HepG2 (cell line): ENCODE results near the gene AGT. TPM values are rescaled to one million over a fixed set of nuclear protein-coding genes. Genes with fewer than 3 reads are reported as not detected.

ENCODE experiments used
- ARID2 ChIP-seq: sonication (generic); formaldehyde crosslinking; IDR thresholded peaks from 2 replicates; pipeline ENCODE4 v1.8.1; 2022; ENCODE audit warnings: mild to moderate bottlenecking, missing genetic modification reagents, borderline replicate concordance
- CREB1 ChIP-seq, 2 experiments: fragments of 450-650 bp in 1 of 2; IDR thresholded peaks; 2 replicates each; pipeline ENCODE4 v1.6.1; 2016 to 2017; ENCODE audit warnings: control low read depth in 1 of 2, mild to moderate bottlenecking in 1 of 2, missing compliant biosample characterization in 1 of 2, missing genetic modification characterization in 1 of 2
- GABPB1 ChIP-seq: IDR thresholded peaks from 2 replicates; pipeline ENCODE4 v1.6.1; 2016; ENCODE audit warnings: mild to moderate bottlenecking, missing genetic modification reagents, moderate library complexity, missing compliant biosample characterization
- HNF4G ChIP-seq, 2 experiments: sonication (generic) in 1 of 2; formaldehyde crosslinking in 1 of 2; IDR thresholded peaks; 2 replicates each; pipeline versions ENCODE4 v1.4.0 to v1.6.1; 2011 to 2020; ENCODE audit warnings: borderline replicate concordance in 2 of 2, low read depth in 2 of 2, mild to moderate bottlenecking in 2 of 2, low read length in 1 of 2, missing genetic modification reagents in 1 of 2, moderate library complexity in 1 of 2
- JUN ChIP-seq: sonication (generic); formaldehyde crosslinking; IDR thresholded peaks from 2 replicates; pipeline ENCODE4 v1.4.0; 2020; ENCODE audit warnings: mild to moderate bottlenecking, missing genetic modification reagents
- NFE2L2 ChIP-seq: fragments of 150-350 bp; IDR thresholded peaks from 2 replicates; pipeline ENCODE4 v1.6.1; 2014; ENCODE audit warnings: low read length
- PAWR ChIP-seq: sonication (generic); formaldehyde crosslinking; IDR thresholded peaks from 2 replicates; pipeline ENCODE4 v1.4.0; 2020; ENCODE audit warnings: missing genetic modification reagents, mild to moderate bottlenecking, borderline replicate concordance
- YEATS2 ChIP-seq: sonication (generic); formaldehyde crosslinking; IDR thresholded peaks from 2 replicates; pipeline ENCODE4 v1.4.0; 2020; ENCODE audit warnings: missing genetic modification reagents, borderline replicate concordance
- ZNF7 ChIP-seq: IDR thresholded peaks from 2 replicates; pipeline ENCODE4 v1.6.1; 2016; ENCODE audit warnings: missing biosample characterization, missing genetic modification reagents
- ZNF781 ChIP-seq: sonication (generic); formaldehyde crosslinking; IDR thresholded peaks from 2 replicates; pipeline ENCODE4 v1.5.1; 2020; ENCODE audit warnings: borderline replicate concordance, mild to moderate bottlenecking, missing genetic modification reagents; ENCODE audit errors: not compliant biosample characterization
- ZNF83 ChIP-seq: sonication (generic); formaldehyde crosslinking; IDR thresholded peaks from 2 replicates; pipeline ENCODE4 v1.4.0; 2020; ENCODE audit warnings: missing genetic modification reagents, mild to moderate bottlenecking, borderline replicate concordance
- polyA plus RNA-seq, 8 experiments: library from polyadenylated mRNA; depleted of rRNA in 3 of 8; stranded (reverse) in 7 of 8; unstranded in 1 of 8; fragments of >200 nt; fragmentation: Illumina TruSeq in 4 of 8; extraction: Trizol in 4 of 8; gene quantifications; 2 replicates each; pipeline versions ENCODE4 v1.2.1 to v1.2.3, GENCODE V29; 2011 to 2016; ENCODE audit warnings: low read depth in 4 of 8, missing spikeins in 1 of 8, mixed read lengths in 1 of 8; ENCODE audit not compliant: insufficient read depth in 1 of 8
- total RNA-seq, 5 experiments: library from RNA; depleted of rRNA; stranded (reverse); fragments of >200 nt; fragmentation: Illumina TruSeq; extraction: Trizol; gene quantifications; 2 replicates each; pipeline ENCODE4 v1.2.3, GENCODE V29; 2016; ENCODE audit warnings: low read depth in 1 of 5
- TF ChIP-seq, protein P1 (sequence below): sonication (generic); formaldehyde crosslinking; IDR thresholded peaks from 2 replicates; pipeline ENCODE4 v1.9.0; 2021; ENCODE audit warnings: missing genetic modification reagents, borderline replicate concordance

AGT gene
- total and polyA plus RNA-seq, 2 of the 13 experiments (the other 11 are each of a cell fraction or from before 2014, with no cell fraction given), result 892 to 2,071 TPM

DNA sequence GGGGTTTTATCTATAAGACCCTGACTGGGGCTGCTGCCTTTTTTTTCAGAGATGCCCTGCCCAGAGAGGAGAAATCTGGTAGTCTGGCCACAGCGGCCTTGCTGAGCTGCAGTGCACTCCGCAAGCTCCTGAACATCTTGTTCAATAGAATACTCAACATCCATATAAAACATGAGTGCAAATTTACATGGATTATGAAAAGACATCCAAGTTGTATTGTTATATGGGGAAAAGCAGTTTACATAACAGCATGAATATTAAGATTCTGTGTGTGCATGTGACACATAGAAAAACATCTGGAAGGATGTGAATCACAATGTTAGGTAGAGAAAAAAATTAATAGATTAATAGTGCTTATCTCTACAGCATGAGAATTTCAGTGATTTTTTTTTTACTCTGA, 55.2 kb downstream of the AGT start (continued):
- TF ChIP-seq HNF4G (IDR thresholded peaks at IDR 0.05; ENCODE audit: borderline replicate concordance, low read depth, low read length), result no peak
- TF ChIP-seq HNF4G (CRISPR knock-in tag; IDR thresholded peaks at IDR 0.05; ENCODE audit: borderline replicate concordance, low read depth), result no peak
- TF ChIP-seq JUN (CRISPR knock-in tag), result no peak
- TF ChIP-seq ZNF7 (CRISPR knock-in tag), result no peak
- TF ChIP-seq ARID2, result no peak
- TF ChIP-seq ZNF781, result no peak
- TF ChIP-seq YEATS2 (CRISPR knock-in tag), result no peak
- TF ChIP-seq, protein P1, sequence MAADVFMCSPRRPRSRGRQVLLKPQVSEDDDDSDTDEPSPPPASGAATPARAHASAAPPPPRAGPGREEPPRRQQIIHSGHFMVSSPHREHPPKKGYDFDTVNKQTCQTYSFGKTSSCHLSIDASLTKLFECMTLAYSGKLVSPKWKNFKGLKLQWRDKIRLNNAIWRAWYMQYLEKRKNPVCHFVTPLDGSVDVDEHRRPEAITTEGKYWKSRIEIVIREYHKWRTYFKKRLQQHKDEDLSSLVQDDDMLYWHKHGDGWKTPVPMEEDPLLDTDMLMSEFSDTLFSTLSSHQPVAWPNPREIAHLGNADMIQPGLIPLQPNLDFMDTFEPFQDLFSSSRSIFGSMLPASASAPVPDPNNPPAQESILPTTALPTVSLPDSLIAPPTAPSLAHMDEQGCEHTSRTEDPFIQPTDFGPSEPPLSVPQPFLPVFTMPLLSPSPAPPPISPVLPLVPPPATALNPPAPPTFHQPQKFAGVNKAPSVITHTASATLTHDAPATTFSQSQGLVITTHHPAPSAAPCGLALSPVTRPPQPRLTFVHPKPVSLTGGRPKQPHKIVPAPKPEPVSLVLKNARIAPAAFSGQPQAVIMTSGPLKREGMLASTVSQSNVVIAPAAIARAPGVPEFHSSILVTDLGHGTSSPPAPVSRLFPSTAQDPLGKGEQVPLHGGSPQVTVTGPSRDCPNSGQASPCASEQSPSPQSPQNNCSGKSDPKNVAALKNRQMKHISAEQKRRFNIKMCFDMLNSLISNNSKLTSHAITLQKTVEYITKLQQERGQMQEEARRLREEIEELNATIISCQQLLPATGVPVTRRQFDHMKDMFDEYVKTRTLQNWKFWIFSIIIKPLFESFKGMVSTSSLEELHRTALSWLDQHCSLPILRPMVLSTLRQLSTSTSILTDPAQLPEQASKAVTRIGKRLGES (CRISPR knock-in tag), result no peak
- no peak for TF ChIP-seq CREB1 (IDR thresholded peaks at IDR 0.05)
- no peak for TF ChIP-seq CREB1 (CRISPR knock-in tag; IDR thresholded peaks at IDR 0.05)
- no peak for TF ChIP-seq NFE2L2
- TF ChIP-seq ZNF83, result no peak
- TF ChIP-seq GABPB1 (CRISPR knock-in tag), result no peak
- no peak for TF ChIP-seq PAWR (CRISPR knock-in tag)
